H1 (cell line): ENCODE data around the gene STAT4.

Source experiments
- CHD1 ChIP-seq: IDR thresholded peaks from 2 replicates; pipeline ENCODE4 v1.6.1; 2012; ENCODE audit warnings: low read depth, low read length, improper control_type of control experiment
- CHD2 ChIP-seq: IDR thresholded peaks from 2 replicates; pipeline ENCODE4 v1.6.1; 2012; ENCODE audit warnings: low read length, improper control_type of control experiment
- CREB1 ChIP-seq: IDR thresholded peaks from 2 replicates; pipeline ENCODE4 v1.6.1; 2012; ENCODE audit warnings: inconsistent platforms
- CTCF ChIP-seq, 3 experiments: IDR thresholded peaks; 1 replicate in 2 of 3; 2 replicates in 1 of 3; pipeline versions ENCODE4 v1.5.1 to v1.6.1; 2011; ENCODE audit warnings: low read length in 3 of 3, mild to moderate bottlenecking in 3 of 3, inconsistent platforms in 2 of 3, low read depth in 1 of 3, moderate library complexity in 1 of 3; ENCODE audit not compliant: insufficient read depth in 1 of 3; ENCODE audit errors: control extremely low read depth in 1 of 3
- EZH2 ChIP-seq: fragments of 200-600 bp; sonication (generic); IDR thresholded peaks from 2 replicates; pipeline ENCODE4 v1.7.1; 2012; ENCODE audit warnings: low read depth, mild to moderate bottlenecking, moderate library complexity, low read length, inconsistent platforms; ENCODE audit not compliant: severe bottlenecking
- POLR2A ChIP-seq, 2 experiments: IDR thresholded peaks; 1 replicate in 1 of 2; 2 replicates in 1 of 2; pipeline ENCODE4 v1.6.1; 2011; ENCODE audit warnings: low read depth in 2 of 2, low read length in 2 of 2, mild to moderate bottlenecking in 2 of 2; ENCODE audit errors: control extremely low read depth in 1 of 2
- RBBP5 ChIP-seq: IDR thresholded peaks from 2 replicates; pipeline ENCODE4 v1.7.1; 2012; ENCODE audit warnings: low read depth, mild to moderate bottlenecking, inconsistent platforms, low read length, moderate library complexity, borderline replicate concordance
- TAF7 ChIP-seq: optimal IDR thresholded peaks from 2 replicates; pipeline ENCODE3; 2011; ENCODE audit warnings: low read depth, mild to moderate bottlenecking, inconsistent platforms, low read length, moderate library complexity, borderline replicate concordance
- TF ChIP-seq, protein P1 (sequence below): IDR thresholded peaks from 2 replicates; pipeline ENCODE4 v1.6.1; 2012; ENCODE audit warnings: inconsistent platforms

DNA sequence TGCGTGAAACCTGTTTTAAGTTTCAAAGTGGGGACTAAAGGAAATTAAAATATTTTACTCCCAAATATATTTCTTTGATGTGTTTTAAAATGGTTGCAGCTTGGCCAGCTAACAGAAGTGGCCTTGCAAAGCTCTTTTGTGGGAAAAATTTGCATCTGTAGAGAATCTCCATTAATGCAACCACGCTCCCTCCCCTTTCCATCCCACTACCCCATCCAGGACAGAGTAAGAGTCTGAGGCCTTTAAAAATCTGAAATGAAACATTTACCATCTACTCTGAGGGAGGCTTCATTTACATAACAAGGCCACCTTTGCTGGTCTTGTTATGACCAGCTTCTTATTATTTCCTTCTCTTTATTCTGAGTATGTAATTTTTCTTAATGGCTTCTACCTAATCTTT is 63.5 kb downstream of the STAT4 start:
- no peak for TF ChIP-seq CTCF (IDR thresholded peaks at IDR 0.05; ENCODE audit: control extremely low read depth in 1 of 3, insufficient read depth in 1 of 3, low read depth in 1 of 3, low read length in 3 of 3)
- no peak for TF ChIP-seq POLR2A (IDR thresholded peaks at IDR 0.05; ENCODE audit: control extremely low read depth in 1 of 2, low read depth in 2 of 2, low read length in 2 of 2)
- no peak for TF ChIP-seq CHD1
- no peak for TF ChIP-seq RBBP5
- TF ChIP-seq CREB1: no peak
- TF ChIP-seq, protein P1, sequence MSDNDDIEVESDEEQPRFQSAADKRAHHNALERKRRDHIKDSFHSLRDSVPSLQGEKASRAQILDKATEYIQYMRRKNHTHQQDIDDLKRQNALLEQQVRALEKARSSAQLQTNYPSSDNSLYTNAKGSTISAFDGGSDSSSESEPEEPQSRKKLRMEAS: no peak
- no peak for TF ChIP-seq EZH2
- no peak for TF ChIP-seq TAF7
- no peak for TF ChIP-seq CHD2
